Measurements from ENCODE around the gene CACNA1B.

GRCh38 chr9:138098908-138099791, 221.6 kb downstream of the CACNA1B start:
- TF ChIP-seq, protein P1, sequence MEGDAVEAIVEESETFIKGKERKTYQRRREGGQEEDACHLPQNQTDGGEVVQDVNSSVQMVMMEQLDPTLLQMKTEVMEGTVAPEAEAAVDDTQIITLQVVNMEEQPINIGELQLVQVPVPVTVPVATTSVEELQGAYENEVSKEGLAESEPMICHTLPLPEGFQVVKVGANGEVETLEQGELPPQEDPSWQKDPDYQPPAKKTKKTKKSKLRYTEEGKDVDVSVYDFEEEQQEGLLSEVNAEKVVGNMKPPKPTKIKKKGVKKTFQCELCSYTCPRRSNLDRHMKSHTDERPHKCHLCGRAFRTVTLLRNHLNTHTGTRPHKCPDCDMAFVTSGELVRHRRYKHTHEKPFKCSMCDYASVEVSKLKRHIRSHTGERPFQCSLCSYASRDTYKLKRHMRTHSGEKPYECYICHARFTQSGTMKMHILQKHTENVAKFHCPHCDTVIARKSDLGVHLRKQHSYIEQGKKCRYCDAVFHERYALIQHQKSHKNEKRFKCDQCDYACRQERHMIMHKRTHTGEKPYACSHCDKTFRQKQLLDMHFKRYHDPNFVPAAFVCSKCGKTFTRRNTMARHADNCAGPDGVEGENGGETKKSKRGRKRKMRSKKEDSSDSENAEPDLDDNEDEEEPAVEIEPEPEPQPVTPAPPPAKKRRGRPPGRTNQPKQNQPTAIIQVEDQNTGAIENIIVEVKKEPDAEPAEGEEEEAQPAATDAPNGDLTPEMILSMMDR (conservative IDR thresholded peaks at IDR 0.05 in 1 of 2, IDR thresholded peaks at IDR 0.05 in 1 of 2; ENCODE audit: extremely low read depth in 1 of 2, insufficient read depth in 1 of 2, low read depth in 1 of 2, low read length in 2 of 2) = no peak
- no peak for TF ChIP-seq EZH2 (IDR thresholded peaks at IDR 0.05; ENCODE audit: borderline replicate concordance, low read length)

All from mammary epithelial cell (primary cell).